Mucosa of stomach (tissue), 1 donor: ENCODE measurements around the gene RGS16.

Experiments used
- H3K27me3 ChIP-seq: one replicate; pipeline ENCODE4 v1.7.0; 2013; ENCODE audit warnings: mild to moderate bottlenecking, low read length; ENCODE audit not compliant: control insufficient read depth, insufficient read depth
- H3K36me3 ChIP-seq: one replicate; pipeline ENCODE4 v1.7.0; 2013; ENCODE audit warnings: low read length; ENCODE audit not compliant: control insufficient read depth, insufficient read depth
- H3K4me1 ChIP-seq: one replicate; pipeline ENCODE4 v1.7.0; 2013; ENCODE audit warnings: mild to moderate bottlenecking, low read length; ENCODE audit not compliant: control insufficient read depth, insufficient read depth
- H3K4me3 ChIP-seq: one replicate; pipeline ENCODE4 v1.7.0; 2013; ENCODE audit warnings: low read length
- H3K9ac ChIP-seq: one replicate; pipeline ENCODE4 v1.7.0; 2013; ENCODE audit warnings: mild to moderate bottlenecking, low read length, moderate library complexity
- H3K9me3 ChIP-seq: one replicate; pipeline ENCODE4 v1.7.0; 2013; ENCODE audit warnings: mild to moderate bottlenecking, low read length, moderate library complexity; ENCODE audit not compliant: control insufficient read depth
- donor health status: Pancreatic carcinoma.

Gene RGS16

DNA sequence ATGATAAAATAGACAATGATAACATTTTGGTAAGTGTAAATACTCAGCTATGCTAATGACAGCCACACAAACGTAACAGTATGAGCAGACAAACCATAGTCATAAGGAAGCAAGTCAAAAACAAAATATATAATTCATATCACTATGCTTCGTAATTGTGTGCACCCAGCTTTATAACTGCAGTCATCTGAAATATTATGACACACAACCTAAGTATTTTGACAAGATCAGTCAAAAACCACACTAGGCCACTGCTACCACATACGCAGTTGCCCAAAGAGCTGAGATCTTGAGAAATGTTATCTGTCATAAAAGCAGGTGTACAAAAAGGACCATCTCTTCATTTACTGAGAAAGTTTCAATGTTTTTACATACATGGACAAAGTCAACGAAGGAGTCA is 41.1 kb downstream of the RGS16 start:
- Histone ChIP-seq H3K27me3 (no peaks in the 10 kb centered on the region), H3K9me3 (no peaks in the 10 kb centered on the region), H3K4me3 (no peak overlapping the region), H3K36me3 (no peaks in the 10 kb centered on the region), H3K9ac (no peak overlapping the region), H3K4me1 (no peaks in the 10 kb centered on the region)

DNA sequence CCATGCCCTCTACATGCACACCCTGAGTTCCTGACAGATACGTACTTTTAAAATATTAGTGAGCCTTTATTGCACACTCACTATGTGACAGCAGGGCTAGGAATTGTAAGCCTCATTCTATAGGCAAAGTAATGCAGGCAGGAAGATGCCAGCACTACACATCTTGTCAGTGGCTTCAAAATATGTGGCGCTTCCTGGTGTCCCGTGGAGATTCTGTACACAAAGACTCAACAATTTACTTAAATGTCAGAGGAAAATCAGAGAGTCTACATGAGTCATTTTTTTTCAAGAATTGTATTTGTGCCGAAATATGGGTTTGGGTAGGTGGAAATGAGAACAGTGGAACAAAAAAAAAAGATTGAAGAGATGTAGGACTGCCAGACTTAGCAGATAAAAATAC is 42.7 kb downstream of the RGS16 start:
- Histone ChIP-seq H3K27me3 (no peaks in the 10 kb centered on the region), H3K9me3 (no peaks in the 10 kb centered on the region), H3K36me3 (no peaks in the 10 kb centered on the region), H3K9ac (no peak overlapping the region), H3K4me1 (no peaks in the 10 kb centered on the region), H3K4me3 (no peak overlapping the region)

DNA sequence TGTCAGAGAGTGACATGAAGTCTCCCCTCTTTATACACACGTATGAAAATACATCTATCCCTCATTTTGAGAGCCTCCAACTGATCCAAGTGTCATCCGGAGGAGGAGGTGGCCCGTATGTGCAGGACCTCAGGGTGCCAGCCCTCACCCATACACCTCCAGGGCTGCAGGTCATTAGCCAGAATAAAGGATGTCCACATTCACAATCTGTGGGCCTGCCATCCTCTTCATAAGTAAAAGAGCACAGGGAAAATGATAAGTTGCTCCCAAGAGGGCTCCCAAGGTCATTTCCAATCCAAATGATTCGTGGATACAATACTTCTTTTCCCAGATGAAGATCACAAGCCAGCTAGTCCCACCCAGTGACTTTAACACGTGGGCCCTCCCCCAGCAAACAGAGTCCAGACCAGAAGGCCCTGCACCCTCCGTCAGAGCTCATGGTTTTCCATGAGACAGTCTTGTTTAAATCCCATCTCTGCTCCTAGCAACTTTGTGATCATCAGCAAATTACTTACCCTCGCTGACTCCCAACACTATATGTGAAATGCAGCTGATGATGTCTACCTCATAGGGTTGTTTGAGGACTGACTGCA is 43.7 kb downstream of the RGS16 start:
- no peaks in the 10 kb centered on the region for H3K9me3 ChIP-seq
- no peaks in the 10 kb centered on the region for H3K36me3 ChIP-seq
- H3K9ac ChIP-seq, result no peak overlapping the region
- H3K27me3 ChIP-seq, result no peaks in the 10 kb centered on the region
- H3K4me1 ChIP-seq, result no peaks in the 10 kb centered on the region
- no peak overlapping the region for H3K4me3 ChIP-seq

DNA sequence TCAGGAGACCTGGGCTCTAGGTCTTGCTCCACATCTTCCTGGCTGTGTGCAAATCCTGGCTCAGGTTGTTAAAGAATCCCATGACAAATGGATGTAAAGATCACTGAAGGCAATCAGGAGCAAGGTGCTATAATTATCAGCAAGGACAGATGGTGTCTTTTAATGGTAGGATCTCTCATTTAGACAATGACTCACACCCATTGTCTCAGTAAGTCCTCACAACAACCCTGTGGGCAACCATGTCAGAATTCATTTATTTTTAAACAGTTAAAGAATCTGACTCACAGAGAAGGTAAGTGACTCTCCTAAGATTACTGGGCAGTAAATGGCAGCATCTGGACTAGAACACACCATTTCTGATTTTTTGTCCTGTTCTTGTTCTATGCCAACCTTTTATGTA is 47.9 kb downstream of the RGS16 start:
- no peaks in the 10 kb centered on the region for H3K9me3 ChIP-seq
- no peak overlapping the region for H3K9ac ChIP-seq
- H3K27me3 ChIP-seq, result no peaks in the 10 kb centered on the region
- no peaks in the 10 kb centered on the region for H3K4me1 ChIP-seq
- H3K4me3 ChIP-seq, result no peak overlapping the region
- no peaks in the 10 kb centered on the region for H3K36me3 ChIP-seq

DNA sequence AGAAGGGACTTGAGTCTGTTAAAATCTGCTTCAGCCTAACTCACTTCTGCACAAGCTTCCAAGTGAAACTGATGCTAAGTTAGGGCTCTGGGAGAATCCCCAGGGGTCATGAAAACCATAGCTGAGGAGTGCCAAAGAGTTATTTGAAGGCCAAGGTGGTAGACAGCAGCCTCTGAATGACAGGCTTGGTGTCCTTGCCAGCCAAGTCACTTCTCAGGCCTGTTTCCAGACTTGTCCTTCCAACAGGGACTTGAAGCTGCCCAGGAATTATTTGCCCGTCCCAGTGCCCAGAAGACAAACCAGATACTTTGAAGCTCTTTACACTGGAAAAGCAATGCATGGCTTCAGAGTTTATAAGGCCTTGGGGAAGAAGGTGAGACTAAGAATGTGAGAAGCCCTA is 48.7 kb downstream of the RGS16 start:
- H3K36me3 ChIP-seq, result no peaks in the 10 kb centered on the region
- H3K9me3 ChIP-seq, result no peaks in the 10 kb centered on the region
- H3K4me3 ChIP-seq, result no peak overlapping the region
- no peaks in the 10 kb centered on the region for H3K4me1 ChIP-seq
- no peak overlapping the region for H3K9ac ChIP-seq
- H3K27me3 ChIP-seq, result no peaks in the 10 kb centered on the region

DNA sequence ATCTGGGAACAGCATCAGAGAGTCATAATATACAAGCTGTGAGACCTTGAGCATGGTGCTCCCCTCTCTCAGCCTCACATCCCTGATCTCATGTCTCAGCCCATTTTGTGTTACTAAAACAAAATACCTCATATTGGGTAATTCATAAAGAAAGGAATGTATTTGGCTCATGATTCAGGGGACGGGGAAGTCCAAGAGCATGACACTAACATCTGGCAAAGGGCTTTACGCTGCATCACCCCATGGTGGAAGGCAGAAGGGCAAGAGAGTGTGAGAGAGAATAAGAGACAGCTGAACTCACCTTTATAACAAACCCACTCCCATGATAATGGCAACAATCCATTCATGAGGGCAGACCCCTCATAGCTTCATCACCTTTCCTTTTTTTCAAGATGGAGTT is 51.7 kb downstream of the RGS16 start:
- no peak overlapping the region for H3K4me3 ChIP-seq
- H3K9ac ChIP-seq, result no peak overlapping the region
- no peaks in the 10 kb centered on the region for H3K9me3 ChIP-seq
- no peaks in the 10 kb centered on the region for H3K4me1 ChIP-seq
- no peaks in the 10 kb centered on the region for H3K36me3 ChIP-seq
- H3K27me3 ChIP-seq, result no peaks in the 10 kb centered on the region

DNA sequence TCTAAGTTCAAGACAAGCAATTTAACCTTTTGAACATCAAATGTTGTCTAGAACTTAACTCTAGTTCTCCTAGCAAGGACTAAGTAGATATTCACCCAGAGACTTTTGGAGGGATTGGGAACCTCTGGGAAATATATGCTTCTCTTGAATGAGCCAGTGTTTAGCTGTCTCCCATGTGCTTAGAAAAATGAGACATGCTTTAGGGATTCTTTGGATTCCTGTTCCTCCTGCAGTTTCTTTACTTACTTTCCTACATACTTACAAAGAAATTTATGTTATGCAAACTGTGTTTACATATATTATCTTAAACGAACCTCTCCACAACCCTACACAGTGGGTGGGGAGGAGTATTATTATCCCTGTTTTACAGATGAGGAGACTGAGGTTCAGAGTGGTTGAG is 54.4 kb downstream of the RGS16 start:
- Histone ChIP-seq H3K9me3 (no peaks in the 10 kb centered on the region), H3K4me3 (no peak overlapping the region), H3K9ac (no peak overlapping the region), H3K4me1 (no peaks in the 10 kb centered on the region), H3K36me3 (no peaks in the 10 kb centered on the region), H3K27me3 (no peaks in the 10 kb centered on the region)

DNA sequence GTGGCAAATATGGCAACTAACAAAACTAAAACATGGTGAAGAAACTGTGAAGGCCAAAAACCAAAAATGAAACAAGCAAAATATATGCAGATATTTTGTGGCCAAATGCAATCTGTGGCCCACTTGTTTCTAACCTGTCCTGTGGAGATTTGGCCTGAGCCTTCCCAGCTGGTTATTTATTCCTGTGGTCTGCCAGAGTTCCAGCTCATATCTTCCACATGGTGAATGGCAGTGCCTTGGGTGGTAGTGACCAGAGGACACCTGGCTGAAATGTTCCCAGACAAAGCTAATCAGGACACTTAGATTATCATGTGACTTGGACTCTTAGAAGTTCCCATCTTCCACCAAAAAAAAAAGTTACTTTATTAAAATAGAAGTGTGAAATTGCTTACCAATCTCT is 54.8 kb downstream of the RGS16 start:
- no peaks in the 10 kb centered on the region for H3K4me1 ChIP-seq
- H3K4me3 ChIP-seq, result no peak overlapping the region
- no peaks in the 10 kb centered on the region for H3K27me3 ChIP-seq
- H3K9me3 ChIP-seq, result no peaks in the 10 kb centered on the region
- H3K9ac ChIP-seq, result no peak overlapping the region
- H3K36me3 ChIP-seq, result no peaks in the 10 kb centered on the region
